H1 (cell line): ENCODE data around the gene ABCC11. TPM values are rescaled to one million over a fixed set of nuclear protein-coding genes. Genes with fewer than 3 reads are reported as not detected.

Experiments
- BACH1 ChIP-seq: IDR thresholded peaks from 2 replicates; pipeline ENCODE4 v1.6.1; 2012; ENCODE audit warnings: low read length, improper control_type of control experiment
- CHD2 ChIP-seq: IDR thresholded peaks from 2 replicates; pipeline ENCODE4 v1.6.1; 2012; ENCODE audit warnings: low read length, improper control_type of control experiment
- GABPA ChIP-seq: IDR thresholded peaks from 2 replicates; pipeline ENCODE4 v1.6.1; 2011; ENCODE audit warnings: mild to moderate bottlenecking, low read length, moderate library complexity, borderline replicate concordance; ENCODE audit not compliant: insufficient read depth
- POLR2A ChIP-seq, 2 experiments: IDR thresholded peaks; 1 replicate in 1 of 2; 2 replicates in 1 of 2; pipeline ENCODE4 v1.6.1; 2011; ENCODE audit warnings: low read depth in 2 of 2, low read length in 2 of 2, mild to moderate bottlenecking in 2 of 2; ENCODE audit errors: control extremely low read depth in 1 of 2
- polyA plus RNA-seq, 7 experiments: library from polyadenylated mRNA; depleted of rRNA in 3 of 7; stranded (reverse) in 5 of 7; unstranded in 2 of 7; fragments of >200 nt in 5 of 7; fragments of 200-250 nt in 2 of 7; gene quantifications; 1 replicate in 5 of 7; 2 replicates in 1 of 7; 4 replicates in 1 of 7; pipeline versions ENCODE4 v1.2.1 to v1.2.3, GENCODE V29; 2011 to 2013; ENCODE audit warnings: missing spikeins in 2 of 7, mixed read lengths in 2 of 7
- total RNA-seq: library from RNA; stranded (reverse); fragmentation: NEBNext Ultra II Directional; extraction: Animal tissue kit (Norgen Biotek cat#: 25700); gene quantifications from 2 replicates; pipeline ENCODE4 v1.2.1, GENCODE V29; 2021

ABCC11 gene
- total and polyA plus RNA-seq, 2 of the 8 experiments (the other 6 are each of a cell fraction or from before 2014, with no cell fraction given): 0.06 TPM; not detected in 1

GRCh38 chr16:48157302-48157701 lies 90.0 kb downstream of the ABCC11 start (continued):
- no peak for TF ChIP-seq CHD2
- TF ChIP-seq POLR2A (IDR thresholded peaks at IDR 0.05; ENCODE audit: control extremely low read depth in 1 of 2, low read depth in 2 of 2, low read length in 2 of 2): no peak
- TF ChIP-seq BACH1: no peak
- no peak for TF ChIP-seq GABPA
- TF ChIP-seq, all 59 proteins: peak for 0
